ENCODE results near the gene ADCY1.

The ADCY1 gene

DNA sequence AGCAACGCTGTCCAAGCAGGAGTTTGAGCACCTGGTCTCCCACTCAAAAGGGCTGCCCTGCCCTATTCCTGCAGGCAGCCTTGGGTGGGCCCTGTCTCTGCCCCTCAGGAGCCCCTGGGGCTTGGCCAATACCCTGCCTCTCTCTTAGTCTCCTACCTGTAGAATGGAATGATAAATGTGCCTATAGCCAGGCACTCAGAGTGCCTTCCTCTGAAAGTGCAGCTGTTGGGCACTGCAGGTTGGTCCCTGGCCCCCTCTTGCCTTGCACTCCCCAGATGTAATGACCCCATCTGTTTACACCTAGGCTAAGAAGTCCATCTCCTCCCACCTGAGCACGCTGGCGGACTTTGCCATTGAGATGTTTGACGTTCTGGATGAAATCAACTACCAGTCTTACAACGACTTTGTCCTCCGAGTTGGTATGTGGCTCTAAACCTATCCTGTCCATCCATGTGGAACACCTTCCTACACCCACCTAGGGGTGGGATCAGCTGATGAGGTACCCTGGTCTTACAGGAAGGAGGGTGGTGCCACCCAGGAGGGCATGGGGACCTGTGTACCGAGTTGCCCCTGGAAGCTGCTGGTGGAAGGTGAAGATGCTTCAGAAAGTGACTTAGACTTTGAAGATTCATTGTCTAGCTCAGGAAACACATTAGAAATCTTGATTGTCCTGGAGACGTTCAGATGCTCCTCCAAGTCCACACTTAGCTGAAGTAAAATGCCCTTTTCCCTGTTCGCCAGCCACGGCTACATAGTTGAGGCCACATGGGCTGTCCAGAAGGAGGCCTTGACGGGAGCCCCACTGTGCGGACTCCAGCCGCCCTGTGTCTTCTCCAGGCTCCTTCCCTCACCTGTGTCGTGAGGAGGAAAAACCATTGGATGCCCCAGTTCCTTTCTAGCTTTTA, 134.1 kb downstream of the ADCY1 start:
- DNase-seq (ENCODE audit: low spot score): no peak
- TF ChIP-seq, protein P1, sequence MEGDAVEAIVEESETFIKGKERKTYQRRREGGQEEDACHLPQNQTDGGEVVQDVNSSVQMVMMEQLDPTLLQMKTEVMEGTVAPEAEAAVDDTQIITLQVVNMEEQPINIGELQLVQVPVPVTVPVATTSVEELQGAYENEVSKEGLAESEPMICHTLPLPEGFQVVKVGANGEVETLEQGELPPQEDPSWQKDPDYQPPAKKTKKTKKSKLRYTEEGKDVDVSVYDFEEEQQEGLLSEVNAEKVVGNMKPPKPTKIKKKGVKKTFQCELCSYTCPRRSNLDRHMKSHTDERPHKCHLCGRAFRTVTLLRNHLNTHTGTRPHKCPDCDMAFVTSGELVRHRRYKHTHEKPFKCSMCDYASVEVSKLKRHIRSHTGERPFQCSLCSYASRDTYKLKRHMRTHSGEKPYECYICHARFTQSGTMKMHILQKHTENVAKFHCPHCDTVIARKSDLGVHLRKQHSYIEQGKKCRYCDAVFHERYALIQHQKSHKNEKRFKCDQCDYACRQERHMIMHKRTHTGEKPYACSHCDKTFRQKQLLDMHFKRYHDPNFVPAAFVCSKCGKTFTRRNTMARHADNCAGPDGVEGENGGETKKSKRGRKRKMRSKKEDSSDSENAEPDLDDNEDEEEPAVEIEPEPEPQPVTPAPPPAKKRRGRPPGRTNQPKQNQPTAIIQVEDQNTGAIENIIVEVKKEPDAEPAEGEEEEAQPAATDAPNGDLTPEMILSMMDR (IDR thresholded peaks at IDR 0.05; ENCODE audit: borderline replicate concordance, control extremely low read depth, extremely low read depth, insufficient read depth, missing control alignments): no peak
- in situ Hi-C loops (cut with MboI; ENCODE audit: low sequenced_read_pairs, unreplicated experiment): no loop called here

DNA sequence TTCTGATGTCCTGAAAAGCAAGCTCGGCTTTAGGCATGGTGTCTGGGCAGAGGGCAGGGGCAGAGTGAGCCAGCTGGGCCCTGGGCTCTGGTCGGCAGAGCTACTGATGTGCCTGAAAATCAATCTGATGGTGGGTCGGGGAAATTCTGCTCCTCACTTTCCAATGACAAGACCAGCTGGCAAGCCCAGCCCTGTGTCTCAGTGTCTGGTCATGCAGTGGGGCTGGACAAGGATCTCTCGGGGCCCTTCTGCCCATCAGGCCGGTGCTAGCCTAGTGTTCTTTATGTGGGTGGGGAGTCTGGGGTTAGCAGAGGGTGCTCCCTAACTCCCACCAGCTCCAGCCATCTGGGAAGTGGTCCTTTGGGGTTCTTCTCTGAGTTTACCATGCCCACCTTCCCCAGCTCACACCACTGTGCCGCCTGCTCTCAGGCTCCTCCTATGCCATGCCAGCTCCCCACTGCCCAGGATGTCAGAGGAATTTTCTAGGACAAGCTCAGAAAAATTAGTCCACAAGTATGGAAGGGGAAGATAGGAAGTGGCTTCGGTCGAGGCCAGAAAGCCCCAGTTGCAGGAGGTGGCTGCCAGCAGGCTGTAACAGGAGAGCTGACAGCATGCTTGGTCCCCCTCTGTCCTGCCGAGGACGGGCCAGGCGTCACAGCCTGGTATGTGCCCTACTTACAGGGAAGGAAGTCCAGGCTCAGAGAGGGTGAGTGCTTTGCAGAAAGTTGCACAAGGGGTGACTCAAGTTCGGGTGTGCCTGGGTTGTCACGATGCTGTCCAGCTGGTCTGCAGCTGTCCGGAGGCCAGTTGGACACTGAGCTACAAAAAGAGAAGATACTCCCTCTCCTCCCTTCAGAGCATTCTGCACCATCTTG, 135.2 kb downstream of the ADCY1 start:
- in situ Hi-C loops (cut with MboI; ENCODE audit: low sequenced_read_pairs, unreplicated experiment): no loop called here
- TF ChIP-seq, protein P1 (IDR thresholded peaks at IDR 0.05; ENCODE audit: borderline replicate concordance, control extremely low read depth, extremely low read depth, insufficient read depth, missing control alignments): no peak
- no peak for DNase-seq (ENCODE audit: low spot score)

DNA sequence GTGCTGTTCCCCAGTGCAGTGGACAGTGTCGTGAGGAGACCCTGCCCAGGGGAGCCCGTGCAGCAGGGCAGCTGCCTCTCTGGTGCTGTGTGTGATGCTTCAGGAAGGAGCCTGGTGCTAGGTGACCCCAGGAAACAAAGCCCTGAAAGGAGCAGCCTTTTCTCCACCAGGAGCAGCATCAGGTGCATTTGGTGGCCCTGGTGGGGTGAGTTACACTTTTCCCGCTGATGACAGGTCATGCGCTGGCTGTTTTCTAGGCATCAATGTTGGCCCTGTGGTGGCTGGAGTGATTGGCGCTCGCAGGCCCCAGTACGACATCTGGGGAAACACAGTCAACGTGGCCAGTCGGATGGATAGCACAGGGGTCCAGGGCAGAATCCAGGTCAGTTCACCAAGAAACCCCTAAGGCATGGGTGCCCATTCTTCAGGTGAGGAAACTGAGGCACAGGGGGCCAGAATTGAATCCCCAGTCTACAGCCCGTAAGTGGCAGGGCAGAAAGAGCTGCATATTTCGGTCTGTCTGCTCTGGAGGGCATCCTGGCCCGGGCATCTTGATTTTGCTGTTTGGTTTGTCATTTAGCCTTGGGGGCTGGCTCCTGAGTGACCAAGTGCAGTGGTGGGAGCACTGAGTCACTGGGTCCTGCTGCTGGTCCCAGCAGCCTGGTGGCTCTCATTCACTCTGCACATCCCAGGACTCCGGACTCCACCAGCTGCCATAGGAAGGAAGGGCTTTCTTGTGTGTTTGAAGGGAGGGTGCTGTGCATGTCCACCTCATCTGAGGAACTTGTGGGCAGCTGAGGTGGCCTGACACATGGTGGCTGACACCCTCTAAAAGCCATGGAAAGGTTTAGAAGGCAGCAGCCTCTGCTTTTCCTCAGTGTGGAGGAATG, 136.3 kb downstream of the ADCY1 start:
- DNase-seq (ENCODE audit: low spot score): no peak
- TF ChIP-seq, protein P1 (IDR thresholded peaks at IDR 0.05; ENCODE audit: borderline replicate concordance, control extremely low read depth, extremely low read depth, insufficient read depth, missing control alignments): no peak
- in situ Hi-C loops (cut with MboI; ENCODE audit: low sequenced_read_pairs, unreplicated experiment): no loop called here

DNA sequence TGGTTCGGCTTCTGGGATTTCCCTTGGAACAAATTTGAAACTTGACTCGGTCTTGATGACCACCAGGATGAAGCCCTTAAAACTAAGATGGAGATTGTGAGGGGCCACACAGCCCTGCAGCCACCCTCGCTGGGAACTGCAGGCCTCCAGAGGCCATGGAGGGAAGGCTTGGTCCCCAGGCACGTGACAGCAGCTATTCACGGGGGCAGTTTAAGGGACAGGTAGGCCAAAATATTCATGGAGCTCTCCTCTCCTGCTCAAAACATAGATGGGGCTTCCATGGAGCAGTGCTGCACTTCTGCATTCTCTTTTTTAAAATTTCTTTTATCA, 137.0 kb downstream of the ADCY1 start:
- in situ Hi-C loops (cut with MboI; ENCODE audit: low sequenced_read_pairs, unreplicated experiment): no loop called here
- TF ChIP-seq, protein P1 (IDR thresholded peaks at IDR 0.05; ENCODE audit: borderline replicate concordance, control extremely low read depth, extremely low read depth, insufficient read depth, missing control alignments): no peak
- no peak for DNase-seq (ENCODE audit: low spot score)

DNA sequence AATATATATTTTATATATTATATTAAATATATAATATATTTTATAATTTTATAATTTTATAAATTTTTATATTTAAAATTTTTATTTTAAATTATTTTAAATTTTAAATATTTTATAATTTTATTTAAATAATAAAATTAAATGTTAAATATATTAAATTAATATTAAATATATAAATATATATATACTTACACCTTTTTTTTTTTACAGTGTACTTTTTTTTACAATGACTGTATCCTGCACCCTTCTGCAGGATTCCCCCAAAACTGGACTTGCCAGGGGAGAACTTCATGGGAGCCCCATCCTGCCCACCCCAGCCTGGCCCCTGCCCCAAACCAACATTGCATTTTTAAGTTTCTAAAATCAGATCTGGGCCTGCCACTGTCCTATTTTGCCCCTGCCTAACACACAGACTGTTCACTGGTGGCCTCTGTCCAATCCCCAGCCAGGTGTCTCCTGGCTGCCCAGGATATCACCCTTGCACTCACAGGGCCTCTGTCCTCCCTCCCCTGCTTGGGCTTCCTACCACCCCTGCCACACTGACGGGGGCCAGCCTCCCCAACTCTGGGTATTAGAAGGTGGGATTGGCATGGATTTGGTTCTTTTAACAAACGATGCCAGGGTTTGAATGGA, 138.0 kb downstream of the ADCY1 start:
- TF ChIP-seq, protein P1 (IDR thresholded peaks at IDR 0.05; ENCODE audit: borderline replicate concordance, control extremely low read depth, extremely low read depth, insufficient read depth, missing control alignments): no peak
- in situ Hi-C loops (cut with MboI; ENCODE audit: low sequenced_read_pairs, unreplicated experiment): no loop called here
- no peak for DNase-seq (ENCODE audit: low spot score)
